HUES6 (cell line): ENCODE data around the gene MUL1.
"Not testable (repeated sequence)": the region's sequence is repeated elsewhere in the genome, so short reads cannot be mapped to it uniquely, and the experiment has no call there.

Experiments
- H3K27ac ChIP-seq: 2 replicates; pipeline ENCODE4 v1.7.0; 2013; ENCODE audit warnings: low read depth, mild to moderate bottlenecking, low read length, inconsistent platforms
- H3K27me3 ChIP-seq: 2 replicates; pipeline ENCODE4 v1.6.1; 2013; ENCODE audit warnings: low read length; ENCODE audit not compliant: control insufficient read depth, insufficient read depth
- H3K36me3 ChIP-seq: 2 replicates; pipeline ENCODE4 v1.6.1; 2013; ENCODE audit warnings: low read length; ENCODE audit not compliant: control insufficient read depth, insufficient read depth
- H3K4me1 ChIP-seq: 2 replicates; pipeline ENCODE4 v1.6.1; 2013; ENCODE audit warnings: low read length; ENCODE audit not compliant: control insufficient read depth, insufficient read depth
- H3K4me3 ChIP-seq: 2 replicates; pipeline ENCODE4 v1.5.1; 2013; ENCODE audit warnings: low read depth, low read length
- H3K9ac ChIP-seq: one replicate; pipeline ENCODE4 v1.6.1; 2013; ENCODE audit warnings: mild to moderate bottlenecking, low read length
- H3K9me3 ChIP-seq: 2 replicates; pipeline ENCODE4 v1.6.1; 2013; ENCODE audit warnings: low read depth, low read length; ENCODE audit not compliant: control insufficient read depth, insufficient read depth

Gene MUL1

DNA sequence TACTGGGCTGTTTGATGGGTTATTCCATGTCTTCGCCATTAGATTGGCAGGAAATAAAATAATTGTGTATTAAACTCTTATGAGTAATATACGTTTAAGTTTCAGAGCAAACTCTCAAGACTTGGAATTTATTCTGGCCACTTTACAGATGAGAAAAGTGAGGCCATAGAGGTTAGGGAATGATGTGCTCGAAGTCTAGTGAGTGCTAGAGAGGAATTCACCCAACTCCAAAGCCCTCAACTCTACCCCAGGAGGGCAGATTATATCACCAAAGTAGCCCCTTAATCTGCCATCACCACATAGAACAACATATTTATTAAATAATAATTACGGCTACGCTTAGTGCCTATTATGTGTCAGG lies 440 bp upstream of the MUL1 start:
- Histone ChIP-seq H3K27ac (no peak overlapping the region), H3K4me1 (no peaks in the 10 kb centered on the region)

DNA sequence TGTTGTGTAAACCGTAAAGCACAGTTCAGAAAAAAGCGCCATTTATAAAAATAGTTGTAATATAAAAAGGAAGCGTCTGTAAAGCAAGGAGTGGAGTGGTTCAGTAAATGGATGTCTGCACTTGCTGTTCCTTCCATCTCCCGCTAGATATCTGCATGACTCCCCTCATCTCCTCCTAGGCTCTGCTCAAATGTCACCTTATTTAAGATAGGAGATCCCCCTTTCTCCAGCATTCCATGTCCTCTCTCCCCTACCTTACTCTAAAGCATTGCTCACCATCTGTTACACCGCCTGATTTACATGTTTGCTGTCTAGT lies 745 bp downstream of the MUL1 start:
- H3K4me1 ChIP-seq: no peaks in the 10 kb centered on the region
- H3K27ac ChIP-seq: peak overlapping the region; percentile 15; the same call in 1 of the 2 replicates
- peak overlapping the region; percentile 85 for H3K9ac ChIP-seq
- no peaks in the 10 kb centered on the region for H3K9me3 ChIP-seq
- peaks cover 9% of the 10 kb centered on the region for H3K36me3 ChIP-seq
- peaks cover 4% of the 10 kb centered on the region; the same call in 1 of the 2 replicates for H3K27me3 ChIP-seq
- peak overlapping the region; percentile 92 for H3K4me3 ChIP-seq

More for the DNA sequence above, 440 bp upstream of the MUL1 start:
- H3K36me3 ChIP-seq: peaks cover 2% of the 10 kb centered on the region; the same call in 1 of the 2 replicates
- H3K9me3 ChIP-seq: no peaks in the 10 kb centered on the region
- peaks cover 4% of the 10 kb centered on the region; the same call in 1 of the 2 replicates for H3K27me3 ChIP-seq
- peak overlapping the region; percentile 85 for H3K9ac ChIP-seq
- peak overlapping the region; percentile 92 for H3K4me3 ChIP-seq

GRCh38 chr1:20505488-20505887 lies 2.5 kb downstream of the MUL1 start:
- Histone ChIP-seq H3K9me3 (no peaks in the 10 kb centered on the region), H3K27ac (no peak overlapping the region), H3K36me3 (peaks cover 26% of the 10 kb centered on the region)

DNA sequence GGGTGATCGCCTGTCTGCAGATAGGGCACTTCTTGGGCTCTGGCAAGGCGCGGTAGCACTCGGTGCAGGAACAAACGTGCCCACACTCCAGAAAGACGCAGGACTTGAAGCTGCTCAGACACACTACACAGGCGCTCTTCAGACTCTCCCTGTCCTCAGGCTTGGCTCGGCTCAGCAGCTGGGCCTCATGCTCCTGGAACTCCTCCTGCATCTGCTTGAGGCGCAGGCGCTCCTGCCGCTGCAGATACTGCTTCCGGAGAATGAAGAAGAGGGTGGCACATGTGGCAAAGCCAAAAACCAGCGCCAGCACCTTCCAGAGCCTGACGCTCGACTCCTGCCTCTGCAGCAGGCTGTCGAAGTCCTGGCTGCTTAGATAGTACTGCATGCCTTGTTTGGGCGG lies 7.2 kb downstream of the MUL1 start:
- Histone ChIP-seq H3K4me3 (no peak overlapping the region), H3K4me1 (no peaks in the 10 kb centered on the region), H3K27ac (no peak overlapping the region), H3K36me3 (peaks cover 54% of the 10 kb centered on the region), H3K27me3 (no peaks in the 10 kb centered on the region), H3K9ac (no peak overlapping the region), H3K9me3 (no peaks in the 10 kb centered on the region)

More at GRCh38 chr1:20505488-20505887, 2.5 kb downstream of the MUL1 start:
- H3K4me1 ChIP-seq: no peaks in the 10 kb centered on the region
- H3K27me3 ChIP-seq: no peaks in the 10 kb centered on the region
- H3K9ac ChIP-seq: no peak overlapping the region
- no peak overlapping the region for H3K4me3 ChIP-seq

GRCh38 chr1:20499718-20500117 lies 8.2 kb downstream of the MUL1 start:
- Histone ChIP-seq H3K4me1 (0 out of 2 replicates have a peak, but pooled peaks cover 3% of the 10 kb centered on the region), H3K9me3 (no peaks in the 10 kb centered on the region), H3K9ac (no peak overlapping the region), H3K27ac (no peak overlapping the region), H3K36me3 (peaks cover 54% of the 10 kb centered on the region), H3K27me3 (no peaks in the 10 kb centered on the region), H3K4me3 (no peak overlapping the region)

GRCh38 chr1:20499105-20499504 lies 8.8 kb downstream of the MUL1 start:
- no peak overlapping the region for H3K27ac ChIP-seq
- no peaks in the 10 kb centered on the region for H3K27me3 ChIP-seq
- H3K4me3 ChIP-seq: no peak overlapping the region
- no peaks in the 10 kb centered on the region for H3K9me3 ChIP-seq
- H3K36me3 ChIP-seq: peaks cover 54% of the 10 kb centered on the region
- no peak overlapping the region for H3K9ac ChIP-seq
- H3K4me1 ChIP-seq: peaks cover 9% of the 10 kb centered on the region

DNA sequence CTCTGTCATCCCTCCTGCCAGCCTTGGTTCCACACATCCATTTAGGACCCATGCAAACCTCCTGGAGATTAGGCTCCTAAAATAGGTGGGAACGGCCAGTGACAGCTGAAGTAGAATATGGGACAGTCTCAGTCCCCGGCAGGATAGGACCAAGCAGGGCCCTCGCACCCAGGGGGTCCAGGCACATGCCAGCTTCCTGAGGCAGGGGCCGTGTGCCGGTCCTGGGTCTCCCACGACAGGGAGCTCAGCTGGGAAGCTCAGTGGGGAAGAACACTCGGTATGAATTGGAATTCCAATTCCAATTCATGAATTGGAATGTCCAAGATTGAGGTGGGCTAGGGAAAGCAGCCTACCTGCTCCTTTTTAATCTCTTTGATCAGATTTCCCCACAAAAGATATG lies 9.8 kb downstream of the MUL1 start:
- H3K4me1 ChIP-seq: peaks cover 12% of the 10 kb centered on the region
- H3K9me3 ChIP-seq: no peaks in the 10 kb centered on the region
- H3K9ac ChIP-seq: no peak overlapping the region
- peaks cover 49% of the 10 kb centered on the region for H3K36me3 ChIP-seq
- no peak overlapping the region for H3K27ac ChIP-seq
- H3K27me3 ChIP-seq: no peaks in the 10 kb centered on the region; the same call in 1 of the 2 replicates
- no peak overlapping the region for H3K4me3 ChIP-seq

GRCh38 chr1:20497506-20497905 lies 10.4 kb downstream of the MUL1 start:
- Histone ChIP-seq H3K27ac (no peak overlapping the region), H3K4me1 (peaks cover 12% of the 10 kb centered on the region), H3K27me3 (peaks cover under 1% of the 10 kb centered on the region), H3K9ac (no peak overlapping the region), H3K9me3 (no peaks in the 10 kb centered on the region), H3K4me3 (no peak overlapping the region), H3K36me3 (peaks cover 46% of the 10 kb centered on the region)

DNA sequence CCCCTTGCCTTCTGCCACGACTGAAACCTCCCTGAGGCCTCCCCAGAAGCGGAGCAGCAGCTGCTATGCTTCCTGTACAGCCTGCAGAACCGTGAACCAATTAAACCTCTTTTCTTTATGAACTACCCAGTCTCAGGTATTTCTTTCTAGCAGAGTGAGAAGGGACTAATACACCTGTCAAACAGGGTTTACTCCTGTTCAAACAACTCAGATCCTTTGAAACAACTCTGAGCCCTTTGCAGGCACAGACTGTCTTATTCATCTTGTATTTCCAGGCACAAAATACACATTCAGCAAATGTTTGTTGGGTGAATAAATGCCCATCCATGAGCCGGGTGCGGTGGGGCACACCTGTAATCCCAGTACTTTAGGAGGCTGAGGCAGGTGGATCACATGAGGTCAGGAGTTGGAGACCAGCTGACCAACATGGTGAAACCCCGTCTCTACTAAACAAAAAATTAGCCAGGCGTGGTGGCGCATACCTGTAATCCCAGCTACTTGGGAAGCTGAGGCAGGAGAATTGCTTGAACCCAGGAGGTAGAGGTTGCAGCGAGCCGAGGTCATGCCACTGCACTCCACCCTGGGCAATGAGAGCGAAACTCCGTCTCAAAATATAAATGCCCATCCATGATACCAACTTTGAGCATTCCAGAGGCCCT lies 11.1 kb downstream of the MUL1 start:
- H3K27ac ChIP-seq, H3K4me3 ChIP-seq, H3K9me3 ChIP-seq, H3K9ac ChIP-seq, H3K27me3 ChIP-seq: not testable (repeated sequence)
- Histone ChIP-seq H3K4me1 (peaks cover 12% of the 10 kb centered on the region), H3K36me3 (peaks cover 41% of the 10 kb centered on the region)

DNA sequence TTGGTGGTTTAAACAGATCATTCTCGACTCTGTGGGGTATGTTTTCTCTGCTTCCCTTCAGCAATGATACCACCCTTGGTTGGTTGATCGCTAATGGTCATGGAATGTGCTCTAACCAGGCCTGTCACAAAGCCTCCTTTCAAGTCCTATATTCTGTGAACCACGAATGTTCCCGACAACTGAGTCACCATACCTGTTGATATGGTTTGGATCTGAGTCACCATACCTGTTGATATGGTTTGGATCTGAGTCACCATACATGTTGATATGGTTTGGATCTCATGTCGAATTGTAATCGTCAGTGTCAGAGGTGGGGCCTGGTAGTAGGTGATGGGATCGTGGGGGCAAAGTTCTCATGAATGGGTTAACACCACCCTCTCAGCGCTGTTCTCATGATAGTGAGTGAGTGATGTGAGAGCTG lies 11.7 kb downstream of the MUL1 start:
- H3K4me1 ChIP-seq: peaks cover 12% of the 10 kb centered on the region
- no peak overlapping the region for H3K4me3 ChIP-seq
- H3K36me3 ChIP-seq: peaks cover 35% of the 10 kb centered on the region
- H3K9ac ChIP-seq: no peak overlapping the region
- no peaks in the 10 kb centered on the region for H3K9me3 ChIP-seq
- peaks cover 8% of the 10 kb centered on the region for H3K27me3 ChIP-seq
- no peak overlapping the region for H3K27ac ChIP-seq

- no peak overlapping the region for H3K27ac ChIP-seq
- peaks cover 14% of the 10 kb centered on the region for H3K27me3 ChIP-seq
- peaks cover 12% of the 10 kb centered on the region for H3K4me1 ChIP-seq
- no peaks in the 10 kb centered on the region for H3K9me3 ChIP-seq
- no peak overlapping the region for H3K4me3 ChIP-seq
- H3K9ac ChIP-seq: no peak overlapping the region
- H3K36me3 ChIP-seq: peaks cover 30% of the 10 kb centered on the region
Measured at GRCh38 chr1:20495661-20496060, 12.3 kb downstream of the MUL1 start.
